ENCODE measurements around the gene KLF7.

DNA sequence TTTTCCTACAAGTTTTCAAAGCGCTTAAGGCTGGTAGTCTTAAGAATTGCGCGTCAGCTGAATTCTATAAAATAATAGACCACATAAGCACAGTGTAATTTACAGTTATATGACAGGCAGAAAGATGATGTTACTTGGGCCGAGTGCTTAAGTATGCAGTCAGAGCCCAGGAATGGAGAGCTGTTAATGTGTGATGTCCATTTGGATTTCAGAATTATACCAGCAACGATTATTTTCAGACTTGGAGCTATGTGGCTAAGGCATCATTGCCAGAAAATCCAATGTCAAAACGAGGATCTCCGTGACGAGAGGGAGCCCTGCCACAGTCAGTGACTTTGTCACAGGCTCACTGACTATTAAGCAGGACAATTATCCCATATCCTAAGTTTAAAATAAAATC, 3.4 kb downstream of the KLF7 start:
- TF ChIP-seq, protein P1, sequence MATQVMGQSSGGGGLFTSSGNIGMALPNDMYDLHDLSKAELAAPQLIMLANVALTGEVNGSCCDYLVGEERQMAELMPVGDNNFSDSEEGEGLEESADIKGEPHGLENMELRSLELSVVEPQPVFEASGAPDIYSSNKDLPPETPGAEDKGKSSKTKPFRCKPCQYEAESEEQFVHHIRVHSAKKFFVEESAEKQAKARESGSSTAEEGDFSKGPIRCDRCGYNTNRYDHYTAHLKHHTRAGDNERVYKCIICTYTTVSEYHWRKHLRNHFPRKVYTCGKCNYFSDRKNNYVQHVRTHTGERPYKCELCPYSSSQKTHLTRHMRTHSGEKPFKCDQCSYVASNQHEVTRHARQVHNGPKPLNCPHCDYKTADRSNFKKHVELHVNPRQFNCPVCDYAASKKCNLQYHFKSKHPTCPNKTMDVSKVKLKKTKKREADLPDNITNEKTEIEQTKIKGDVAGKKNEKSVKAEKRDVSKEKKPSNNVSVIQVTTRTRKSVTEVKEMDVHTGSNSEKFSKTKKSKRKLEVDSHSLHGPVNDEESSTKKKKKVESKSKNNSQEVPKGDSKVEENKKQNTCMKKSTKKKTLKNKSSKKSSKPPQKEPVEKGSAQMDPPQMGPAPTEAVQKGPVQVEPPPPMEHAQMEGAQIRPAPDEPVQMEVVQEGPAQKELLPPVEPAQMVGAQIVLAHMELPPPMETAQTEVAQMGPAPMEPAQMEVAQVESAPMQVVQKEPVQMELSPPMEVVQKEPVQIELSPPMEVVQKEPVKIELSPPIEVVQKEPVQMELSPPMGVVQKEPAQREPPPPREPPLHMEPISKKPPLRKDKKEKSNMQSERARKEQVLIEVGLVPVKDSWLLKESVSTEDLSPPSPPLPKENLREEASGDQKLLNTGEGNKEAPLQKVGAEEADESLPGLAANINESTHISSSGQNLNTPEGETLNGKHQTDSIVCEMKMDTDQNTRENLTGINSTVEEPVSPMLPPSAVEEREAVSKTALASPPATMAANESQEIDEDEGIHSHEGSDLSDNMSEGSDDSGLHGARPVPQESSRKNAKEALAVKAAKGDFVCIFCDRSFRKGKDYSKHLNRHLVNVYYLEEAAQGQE (IDR thresholded peaks at IDR 0.05) = no peak
- TF ChIP-seq CHD2 (IDR thresholded peaks at IDR 0.05; ENCODE audit: low read length, partially characterized antibody) (no peak), POLR2A (IDR thresholded peaks at IDR 0.05; ENCODE audit: low read length) (no peak), MAFK (IDR thresholded peaks at IDR 0.05; ENCODE audit: partially characterized antibody) (no peak), EHMT2 (IDR thresholded peaks at IDR 0.05; ENCODE audit: low read depth) (no peak)
- TF ChIP-seq, protein P2, sequence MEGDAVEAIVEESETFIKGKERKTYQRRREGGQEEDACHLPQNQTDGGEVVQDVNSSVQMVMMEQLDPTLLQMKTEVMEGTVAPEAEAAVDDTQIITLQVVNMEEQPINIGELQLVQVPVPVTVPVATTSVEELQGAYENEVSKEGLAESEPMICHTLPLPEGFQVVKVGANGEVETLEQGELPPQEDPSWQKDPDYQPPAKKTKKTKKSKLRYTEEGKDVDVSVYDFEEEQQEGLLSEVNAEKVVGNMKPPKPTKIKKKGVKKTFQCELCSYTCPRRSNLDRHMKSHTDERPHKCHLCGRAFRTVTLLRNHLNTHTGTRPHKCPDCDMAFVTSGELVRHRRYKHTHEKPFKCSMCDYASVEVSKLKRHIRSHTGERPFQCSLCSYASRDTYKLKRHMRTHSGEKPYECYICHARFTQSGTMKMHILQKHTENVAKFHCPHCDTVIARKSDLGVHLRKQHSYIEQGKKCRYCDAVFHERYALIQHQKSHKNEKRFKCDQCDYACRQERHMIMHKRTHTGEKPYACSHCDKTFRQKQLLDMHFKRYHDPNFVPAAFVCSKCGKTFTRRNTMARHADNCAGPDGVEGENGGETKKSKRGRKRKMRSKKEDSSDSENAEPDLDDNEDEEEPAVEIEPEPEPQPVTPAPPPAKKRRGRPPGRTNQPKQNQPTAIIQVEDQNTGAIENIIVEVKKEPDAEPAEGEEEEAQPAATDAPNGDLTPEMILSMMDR (IDR thresholded peaks at IDR 0.05) = no peak

All from A549 (cell line).